Measurements from ENCODE around the gene NDP. TPM values are rescaled to one million over a fixed set of nuclear protein-coding genes. Genes with fewer than 3 reads are reported as not detected.

NDP gene
- total RNA-seq, 4 donors from 2014 or later: 4.7 TPM; not detected in 3

DNA sequence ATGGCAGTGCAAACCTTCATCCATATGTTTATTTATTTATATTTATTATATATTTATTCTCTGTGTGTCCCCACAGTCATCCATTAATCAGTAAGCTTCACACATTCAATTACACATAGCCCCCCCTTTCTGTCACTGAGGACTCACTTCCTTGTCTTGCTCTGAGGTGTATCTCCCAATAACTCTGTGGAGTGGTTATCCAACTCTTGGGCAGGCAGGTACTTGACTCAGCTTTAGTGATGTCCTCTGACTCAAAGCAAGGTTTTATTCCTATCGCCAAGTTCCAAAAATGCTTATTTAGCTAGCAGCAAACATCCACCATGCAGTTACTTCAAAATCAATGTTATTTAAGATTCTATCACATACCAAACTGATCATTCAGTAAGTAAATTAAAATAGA is 25.2 kb upstream of the NDP start:
- no peaks in the 10 kb centered on the region for H3K36me3 ChIP-seq
- H3K27me3 ChIP-seq: no peaks in the 10 kb centered on the region
- H3K9me3 ChIP-seq: no peaks in the 10 kb centered on the region
- H3K27ac ChIP-seq: no peak overlapping the region
- TF ChIP-seq POLR2A (IDR thresholded peaks at IDR 0.05): no peak
- TF ChIP-seq, protein P1, sequence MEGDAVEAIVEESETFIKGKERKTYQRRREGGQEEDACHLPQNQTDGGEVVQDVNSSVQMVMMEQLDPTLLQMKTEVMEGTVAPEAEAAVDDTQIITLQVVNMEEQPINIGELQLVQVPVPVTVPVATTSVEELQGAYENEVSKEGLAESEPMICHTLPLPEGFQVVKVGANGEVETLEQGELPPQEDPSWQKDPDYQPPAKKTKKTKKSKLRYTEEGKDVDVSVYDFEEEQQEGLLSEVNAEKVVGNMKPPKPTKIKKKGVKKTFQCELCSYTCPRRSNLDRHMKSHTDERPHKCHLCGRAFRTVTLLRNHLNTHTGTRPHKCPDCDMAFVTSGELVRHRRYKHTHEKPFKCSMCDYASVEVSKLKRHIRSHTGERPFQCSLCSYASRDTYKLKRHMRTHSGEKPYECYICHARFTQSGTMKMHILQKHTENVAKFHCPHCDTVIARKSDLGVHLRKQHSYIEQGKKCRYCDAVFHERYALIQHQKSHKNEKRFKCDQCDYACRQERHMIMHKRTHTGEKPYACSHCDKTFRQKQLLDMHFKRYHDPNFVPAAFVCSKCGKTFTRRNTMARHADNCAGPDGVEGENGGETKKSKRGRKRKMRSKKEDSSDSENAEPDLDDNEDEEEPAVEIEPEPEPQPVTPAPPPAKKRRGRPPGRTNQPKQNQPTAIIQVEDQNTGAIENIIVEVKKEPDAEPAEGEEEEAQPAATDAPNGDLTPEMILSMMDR (IDR thresholded peaks at IDR 0.05): no peak
- DNase-seq: no peak
- no peaks in the 10 kb centered on the region for H3K4me1 ChIP-seq
- no peak overlapping the region for H3K4me3 ChIP-seq

DNA sequence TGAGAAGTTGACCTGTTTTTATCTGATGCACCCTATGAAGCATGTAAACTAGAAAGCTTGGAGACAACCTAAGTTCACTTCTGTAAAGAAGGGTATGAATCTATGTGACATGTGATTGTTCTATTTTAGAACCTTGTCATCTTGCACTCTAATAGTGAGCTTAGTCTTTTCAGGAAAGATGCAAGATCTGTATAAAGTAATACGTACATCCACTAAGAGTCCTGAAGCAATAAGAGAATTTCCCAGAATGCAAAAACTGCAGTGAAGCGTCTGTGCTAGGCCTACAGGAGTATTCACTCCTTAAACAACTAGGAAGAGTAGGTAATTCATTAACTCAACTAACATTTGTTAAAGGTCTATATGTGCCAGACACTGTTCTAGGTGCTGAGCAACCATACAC is 23.3 kb upstream of the NDP start:
- TF ChIP-seq, protein P1 (IDR thresholded peaks at IDR 0.05): no peak
- no peak for TF ChIP-seq POLR2A (IDR thresholded peaks at IDR 0.05)
- no peaks in the 10 kb centered on the region for H3K27me3 ChIP-seq
- no peak overlapping the region for H3K4me3 ChIP-seq
- DNase-seq: no peak
- H3K36me3 ChIP-seq: no peaks in the 10 kb centered on the region
- H3K4me1 ChIP-seq: no peaks in the 10 kb centered on the region
- no peaks in the 10 kb centered on the region for H3K9me3 ChIP-seq
- H3K27ac ChIP-seq: no peak overlapping the region

DNA sequence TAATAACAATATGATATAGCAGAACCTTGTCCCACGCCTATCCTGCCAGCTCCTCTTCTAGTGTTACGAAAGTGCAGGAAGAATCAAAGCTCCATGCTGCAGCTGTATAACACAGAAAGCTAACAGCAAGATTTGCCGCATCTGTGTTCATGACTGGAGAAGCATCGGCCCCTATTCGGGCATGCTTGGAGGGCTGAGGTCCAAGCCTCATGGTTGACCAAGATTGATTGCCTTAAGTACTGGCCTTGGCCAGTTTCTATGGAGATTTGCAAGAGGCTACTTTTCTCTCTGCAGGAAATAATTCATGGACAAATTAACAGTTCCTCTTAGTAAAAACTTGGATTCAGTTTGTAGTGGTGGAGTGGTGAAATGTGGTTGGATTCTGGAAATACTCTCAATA is 12.9 kb upstream of the NDP start:
- TF ChIP-seq, protein P1 (IDR thresholded peaks at IDR 0.05): no peak
- no peak for TF ChIP-seq POLR2A (IDR thresholded peaks at IDR 0.05)
- no peaks in the 10 kb centered on the region for H3K9me3 ChIP-seq
- no peaks in the 10 kb centered on the region for H3K4me1 ChIP-seq
- DNase-seq: no peak
- H3K4me3 ChIP-seq: no peak overlapping the region
- no peaks in the 10 kb centered on the region for H3K27me3 ChIP-seq
- no peak overlapping the region for H3K27ac ChIP-seq
- no peaks in the 10 kb centered on the region for H3K36me3 ChIP-seq

DNA sequence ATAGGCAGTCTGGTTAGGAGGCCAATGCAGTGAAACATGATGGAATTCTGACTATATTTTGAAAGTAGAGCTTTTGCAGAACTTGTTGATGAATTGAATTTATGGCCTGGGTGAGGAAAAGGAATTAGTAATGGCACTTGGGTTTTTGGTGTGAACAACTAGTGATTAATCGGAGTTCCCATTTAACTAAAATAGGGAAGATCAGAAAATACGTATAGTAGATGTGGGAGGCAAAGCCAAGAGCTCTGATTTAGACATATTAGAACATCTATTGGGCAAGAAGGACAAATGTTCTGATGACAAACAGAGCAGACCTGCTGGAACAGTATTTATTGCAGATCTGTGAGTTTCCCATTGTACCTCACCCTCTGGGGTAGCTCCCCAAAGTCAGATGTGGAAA is 12.3 kb upstream of the NDP start:
- TF ChIP-seq, protein P1 (IDR thresholded peaks at IDR 0.05): no peak
- no peak for TF ChIP-seq POLR2A (IDR thresholded peaks at IDR 0.05)
- no peaks in the 10 kb centered on the region for H3K4me1 ChIP-seq
- no peaks in the 10 kb centered on the region for H3K9me3 ChIP-seq
- H3K27ac ChIP-seq: no peak overlapping the region
- no peaks in the 10 kb centered on the region for H3K27me3 ChIP-seq
- H3K4me3 ChIP-seq: no peak overlapping the region
- no peak for DNase-seq
- H3K36me3 ChIP-seq: no peaks in the 10 kb centered on the region

DNA sequence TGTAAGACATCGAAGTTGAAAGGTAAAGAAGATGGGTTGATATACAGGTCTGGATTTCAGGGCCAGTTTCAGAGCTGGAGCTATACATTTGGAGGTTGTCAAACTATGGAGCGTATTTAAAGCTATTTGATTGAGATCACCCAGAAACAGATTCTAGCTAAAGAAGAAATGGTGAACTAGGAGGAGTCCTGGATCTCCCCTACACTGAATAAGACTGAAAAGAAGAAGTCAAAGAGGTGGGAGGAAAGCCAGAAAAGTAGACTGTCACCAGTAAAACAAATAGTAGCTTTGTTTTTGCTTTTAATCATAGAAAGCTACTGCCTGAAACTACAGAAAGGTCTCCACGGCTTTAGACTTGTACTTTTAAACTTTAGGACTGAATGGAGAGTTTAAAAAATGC is 5.0 kb upstream of the NDP start:
- no peak for DNase-seq
- H3K27me3 ChIP-seq: no peaks in the 10 kb centered on the region
- H3K27ac ChIP-seq: no peak overlapping the region
- TF ChIP-seq POLR2A (IDR thresholded peaks at IDR 0.05): no peak
- TF ChIP-seq, protein P1 (IDR thresholded peaks at IDR 0.05): no peak
- H3K36me3 ChIP-seq: no peaks in the 10 kb centered on the region
- no peaks in the 10 kb centered on the region for H3K9me3 ChIP-seq
- H3K4me1 ChIP-seq: no peaks in the 10 kb centered on the region
- H3K4me3 ChIP-seq: no peak overlapping the region

DNA sequence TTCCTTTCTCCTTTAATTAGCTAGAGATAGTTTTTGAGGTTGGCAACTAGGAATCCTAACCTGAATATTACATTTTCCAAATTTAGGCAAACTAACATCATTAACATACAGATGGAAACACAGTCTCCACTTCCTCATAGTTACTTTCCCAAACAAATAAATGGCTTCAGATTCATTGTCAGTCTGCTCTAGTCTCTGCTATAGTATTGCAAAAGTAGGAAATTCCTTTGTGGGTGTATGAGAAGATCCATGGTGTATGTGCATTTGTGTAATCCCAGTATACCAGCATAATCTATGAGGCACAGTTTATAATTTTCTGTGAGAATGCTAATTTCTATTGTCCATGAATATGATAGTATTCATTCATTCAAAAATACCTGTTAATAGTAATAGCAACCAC is 3.0 kb upstream of the NDP start:
- H3K27me3 ChIP-seq: no peaks in the 10 kb centered on the region
- H3K9me3 ChIP-seq: no peaks in the 10 kb centered on the region
- no peaks in the 10 kb centered on the region for H3K36me3 ChIP-seq
- no peak for DNase-seq
- no peaks in the 10 kb centered on the region for H3K4me1 ChIP-seq
- no peak overlapping the region for H3K27ac ChIP-seq
- TF ChIP-seq POLR2A (IDR thresholded peaks at IDR 0.05): no peak
- TF ChIP-seq, protein P1 (IDR thresholded peaks at IDR 0.05): no peak
- no peak overlapping the region for H3K4me3 ChIP-seq

Measured in Peyer's patch (tissue), 4 donors.